ENCODE measurements around the gene CTNNA2. TPM values are rescaled to one million over a fixed set of nuclear protein-coding genes. Genes with fewer than 3 reads are reported as not detected.

Gene CTNNA2
- total RNA-seq, 1 experiment from 2014 or later, result 5.5 TPM

DNA sequence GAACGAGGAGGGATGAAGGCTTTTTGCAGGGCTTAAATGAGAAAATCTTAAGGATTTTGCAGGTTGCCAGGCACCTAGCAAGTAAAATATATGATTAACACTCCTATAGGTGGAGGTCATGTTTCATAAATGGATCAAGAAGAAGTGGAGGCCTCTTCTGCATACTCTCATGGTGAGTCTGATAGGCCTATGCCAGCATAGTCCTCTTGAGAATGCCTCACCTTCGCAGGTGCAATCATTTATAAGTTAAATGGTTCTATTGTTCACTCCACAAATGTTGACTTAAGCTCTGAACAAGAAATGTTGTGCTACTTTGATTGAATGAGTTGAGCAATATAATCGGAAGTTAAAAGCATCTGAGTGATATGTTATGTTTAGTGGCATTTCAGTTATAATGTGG lies 779.6 kb downstream of the CTNNA2 start:
- TF ChIP-seq, protein P1, sequence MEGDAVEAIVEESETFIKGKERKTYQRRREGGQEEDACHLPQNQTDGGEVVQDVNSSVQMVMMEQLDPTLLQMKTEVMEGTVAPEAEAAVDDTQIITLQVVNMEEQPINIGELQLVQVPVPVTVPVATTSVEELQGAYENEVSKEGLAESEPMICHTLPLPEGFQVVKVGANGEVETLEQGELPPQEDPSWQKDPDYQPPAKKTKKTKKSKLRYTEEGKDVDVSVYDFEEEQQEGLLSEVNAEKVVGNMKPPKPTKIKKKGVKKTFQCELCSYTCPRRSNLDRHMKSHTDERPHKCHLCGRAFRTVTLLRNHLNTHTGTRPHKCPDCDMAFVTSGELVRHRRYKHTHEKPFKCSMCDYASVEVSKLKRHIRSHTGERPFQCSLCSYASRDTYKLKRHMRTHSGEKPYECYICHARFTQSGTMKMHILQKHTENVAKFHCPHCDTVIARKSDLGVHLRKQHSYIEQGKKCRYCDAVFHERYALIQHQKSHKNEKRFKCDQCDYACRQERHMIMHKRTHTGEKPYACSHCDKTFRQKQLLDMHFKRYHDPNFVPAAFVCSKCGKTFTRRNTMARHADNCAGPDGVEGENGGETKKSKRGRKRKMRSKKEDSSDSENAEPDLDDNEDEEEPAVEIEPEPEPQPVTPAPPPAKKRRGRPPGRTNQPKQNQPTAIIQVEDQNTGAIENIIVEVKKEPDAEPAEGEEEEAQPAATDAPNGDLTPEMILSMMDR (conservative IDR thresholded peaks at IDR 0.05), result no peak
- Histone ChIP-seq H2BK5ac (ENCODE audit: insufficient read length, low read length) (no peak overlapping the region), H2BK20ac (ENCODE audit: low read depth, low read length, poor library complexity, severe bottlenecking) (no peak overlapping the region), H3K4me1 (ENCODE audit: insufficient read depth, low read length) (no peaks in the 10 kb centered on the region), H2BK120ac (ENCODE audit: low read depth, low read length, poor library complexity, severe bottlenecking) (no peak overlapping the region), H3T11ph (ENCODE audit: low read length) (no peak overlapping the region), H2BK12ac (ENCODE audit: insufficient read length, low read depth, low read length) (no peak overlapping the region), H3K27ac (ENCODE audit: insufficient read length, low read depth, low read length) (no peak overlapping the region), H4K8ac (replicated peaks; ENCODE audit: insufficient read length, low read depth, low read length) (no peak overlapping the region), H3K23me2 (ENCODE audit: insufficient read length, low read depth, low read length, poor library complexity, severe bottlenecking) (no peaks in the 10 kb centered on the region), H4K91ac (ENCODE audit: insufficient read length, low read depth, low read length) (no peak overlapping the region), H2AFZ (ENCODE audit: low read length) (no peak overlapping the region), H4K20me1 (ENCODE audit: control insufficient read depth, insufficient read depth, insufficient read length) (no peaks in the 10 kb centered on the region), H2BK15ac (ENCODE audit: low read depth, low read length) (no peak overlapping the region), H3K18ac (ENCODE audit: insufficient read length, low read depth, low read length) (no peak overlapping the region), H3K14ac (ENCODE audit: insufficient read depth, low read length) (no peak overlapping the region), H3K79me2 (ENCODE audit: insufficient read depth, low read length) (no peaks in the 10 kb centered on the region), H3K56ac (ENCODE audit: insufficient read length, low read depth, low read length) (no peak overlapping the region), H3K9me3 (ENCODE audit: control insufficient read depth, low read depth, low read length) (no peaks in the 10 kb centered on the region), H4K5ac (ENCODE audit: insufficient read length, low read depth, low read length) (no peak overlapping the region), H3K27me3 (ENCODE audit: insufficient read depth, low read length) (no peaks in the 10 kb centered on the region), H2AK5ac (ENCODE audit: insufficient read length, low read length) (no peak overlapping the region), H3K9ac (ENCODE audit: extremely low read depth, insufficient read length, low read length) (no peak overlapping the region), H3K4ac (ENCODE audit: low read depth, low read length) (no peak overlapping the region), H3K4me2 (ENCODE audit: insufficient read depth, insufficient read length, low read length) (no peak overlapping the region), H3K79me1 (ENCODE audit: insufficient read depth, low read depth, low read length, poor library complexity, severe bottlenecking) (no peaks in the 10 kb centered on the region), H3K23ac (ENCODE audit: insufficient read length, low read depth, low read length) (no peak overlapping the region)
- Mint-ChIP-seq H3K27me3 (ENCODE audit: low read depth) (no peaks in the 10 kb centered on the region; the same call in 1 of the 2 replicates), H3K4me1 (peaks cover 6 to 10% of the 10 kb centered on the region in 2 experiments), H3K9me3 (no peaks in the 10 kb centered on the region; a peak in 1 of 5 replicates), H3K27ac (no peak overlapping the region), H3K4me3 (no peak overlapping the region), H3K36me3 (ENCODE audit: insufficient read depth in 1 of 3, low read depth in 3 of 3) (no peaks in the 10 kb centered on the region)
- DNase-seq, result no peak
- no CpG with 5 or more reads among the region's 3 CpGs for WGBS (ENCODE audit: extremely low coverage, insufficient read length, low lambda C conversion rate)

Measured in H9 (cell line).